ELF-1 (cell line): ENCODE data around the gene RBP5.
"Not testable (repeated sequence)": the region's sequence is repeated elsewhere in the genome, so short reads cannot be mapped to it uniquely, and the experiment has no call there.

Experiments used
- DNase-seq: peaks from one replicate; pipeline ENCODE4 v3.0.0-alpha.2; 2016; ENCODE audit warnings: low read depth, low spot score

RBP5 gene

DNA sequence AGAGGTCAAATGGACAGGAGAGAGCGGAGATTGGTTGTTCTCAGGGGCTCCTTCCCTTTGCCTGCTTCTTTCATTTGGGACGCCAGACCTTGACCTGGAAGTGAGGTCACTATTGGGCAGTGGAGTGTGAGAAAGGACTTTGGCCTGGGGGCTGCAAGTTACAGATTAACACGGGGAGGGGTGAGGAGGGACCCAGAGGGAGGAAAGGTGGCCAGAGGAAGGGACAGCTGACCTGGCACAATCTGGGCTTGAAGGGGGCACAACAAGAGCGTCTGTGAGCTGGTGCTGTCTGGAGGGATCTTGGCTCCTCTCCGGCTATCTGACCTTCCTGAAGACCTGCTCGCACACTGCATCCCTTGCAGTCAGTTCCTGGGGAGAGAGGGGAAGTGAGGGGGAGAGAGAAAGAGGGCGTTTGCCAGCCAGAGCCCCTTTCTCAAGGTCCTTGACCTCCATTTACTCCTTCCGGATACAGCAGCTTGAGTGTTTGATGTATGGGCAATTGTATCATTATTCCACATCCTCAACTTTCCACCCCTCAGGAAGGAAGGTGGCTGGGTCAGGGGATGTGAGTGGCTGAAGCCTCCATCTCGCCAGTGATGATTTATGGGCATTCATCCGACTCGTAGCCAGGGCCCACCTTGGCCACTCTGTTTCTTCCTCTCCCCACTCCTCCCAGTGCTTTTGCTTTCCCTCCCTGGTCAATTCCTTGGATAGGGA, 4.7 kb downstream of the RBP5 start:
- DNase-seq: no peak

DNA sequence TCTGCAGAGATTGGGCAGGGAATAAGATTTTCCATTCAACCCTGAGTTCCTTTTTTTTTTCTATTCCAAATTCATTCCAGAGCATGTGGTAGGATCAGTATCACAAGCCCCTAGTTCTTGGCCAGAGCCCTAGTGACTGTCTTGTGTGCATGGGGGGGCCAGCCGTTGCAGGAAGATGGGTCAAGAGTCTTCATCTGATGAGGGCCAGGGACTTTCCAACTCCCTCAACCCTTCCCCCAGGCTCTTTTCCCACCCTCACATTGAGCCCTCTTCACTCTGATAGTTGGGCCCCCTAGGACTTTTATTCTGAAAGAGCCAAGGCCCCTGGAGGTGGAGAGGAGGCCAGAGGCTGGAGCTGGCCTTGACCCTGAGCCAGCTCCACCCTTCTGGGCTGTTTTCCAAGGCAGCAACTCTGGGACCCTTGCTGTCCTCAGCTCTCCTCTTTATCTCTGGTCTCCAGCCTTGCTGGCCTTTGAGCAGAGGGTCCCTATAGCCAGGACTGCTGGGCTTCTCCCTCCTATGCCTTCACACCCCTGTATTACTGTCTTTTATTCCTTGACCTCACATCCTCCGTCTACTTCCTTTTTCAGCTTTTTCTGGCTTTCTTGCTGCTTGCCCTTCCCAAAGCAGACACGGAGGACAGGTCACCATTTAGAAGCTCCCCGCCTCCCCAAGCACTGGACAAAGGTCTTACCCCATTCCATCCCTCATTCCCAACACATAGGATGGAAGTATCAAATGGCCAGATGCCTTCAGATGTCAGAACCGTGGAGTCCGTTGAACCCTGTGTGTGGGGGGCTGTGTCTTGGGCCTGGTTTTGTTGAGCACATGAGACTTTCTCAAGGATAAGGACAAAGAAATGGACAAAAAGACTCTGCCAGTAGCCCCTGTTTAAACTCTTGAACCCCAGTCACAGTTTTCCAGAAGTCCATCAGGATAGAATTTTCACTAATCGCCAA, 5.6 kb downstream of the RBP5 start:
- no peak for DNase-seq

DNA sequence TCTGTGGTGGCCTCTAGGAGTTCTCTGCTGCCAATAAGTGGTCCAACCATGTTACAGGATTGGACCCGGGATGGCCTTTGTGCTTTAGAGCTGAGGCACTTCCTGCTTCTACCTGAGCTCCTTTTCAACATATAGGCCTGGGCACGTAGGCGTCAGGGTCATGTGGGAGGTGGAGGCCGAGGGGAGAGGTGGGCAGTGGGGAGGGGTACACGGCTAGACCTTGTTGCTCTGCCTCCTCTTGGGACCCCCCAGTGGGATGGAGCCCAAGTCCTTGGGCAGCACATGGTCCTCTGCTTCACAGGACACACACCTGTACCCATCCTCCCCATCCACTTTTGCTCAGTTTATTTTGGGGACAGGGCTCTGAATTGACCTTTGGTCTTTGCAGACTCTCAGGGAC, 7.4 kb downstream of the RBP5 start:
- no peak for DNase-seq

DNA sequence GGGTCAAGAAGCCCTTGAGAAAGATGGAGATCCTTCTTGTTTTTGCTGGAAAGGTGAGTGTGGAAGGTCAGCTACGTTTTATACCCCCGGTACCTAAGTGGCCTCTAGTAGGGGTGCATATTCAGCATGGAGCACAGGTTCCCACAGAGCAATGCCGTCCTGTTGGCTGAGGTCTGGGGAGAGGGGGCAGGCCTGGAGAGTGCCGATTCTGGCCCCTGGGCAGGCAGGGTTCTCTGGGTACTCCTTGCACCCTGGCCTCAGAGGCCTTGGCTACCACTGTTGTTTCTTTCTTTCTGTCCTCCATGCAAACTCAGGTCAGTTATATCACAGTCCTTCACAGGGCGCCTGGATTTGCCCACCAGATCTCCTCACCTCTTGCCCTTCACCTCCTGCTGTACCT, 8.5 kb downstream of the RBP5 start:
- no peak for DNase-seq

DNA sequence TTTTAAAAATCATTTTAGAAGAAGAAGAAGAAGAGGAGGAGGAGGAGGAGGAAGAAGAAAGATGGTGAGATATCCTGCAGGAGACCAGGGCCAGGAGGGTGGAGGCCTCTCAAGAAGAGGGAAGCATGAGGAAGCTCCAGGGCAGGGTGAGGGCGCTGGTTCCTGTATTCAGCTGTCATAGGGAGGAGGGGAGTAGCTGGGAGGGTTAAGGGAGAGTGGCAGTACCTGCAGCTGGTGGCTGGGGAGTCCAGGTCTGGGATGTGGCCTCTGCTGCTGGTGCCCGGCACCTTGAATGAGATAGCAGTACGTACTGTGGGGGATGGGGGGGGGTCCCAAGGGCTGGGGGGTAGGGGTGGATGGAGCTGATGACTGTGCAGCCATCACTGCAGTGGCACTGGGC, 9.8 kb downstream of the RBP5 start:
- no peak for DNase-seq

DNA sequence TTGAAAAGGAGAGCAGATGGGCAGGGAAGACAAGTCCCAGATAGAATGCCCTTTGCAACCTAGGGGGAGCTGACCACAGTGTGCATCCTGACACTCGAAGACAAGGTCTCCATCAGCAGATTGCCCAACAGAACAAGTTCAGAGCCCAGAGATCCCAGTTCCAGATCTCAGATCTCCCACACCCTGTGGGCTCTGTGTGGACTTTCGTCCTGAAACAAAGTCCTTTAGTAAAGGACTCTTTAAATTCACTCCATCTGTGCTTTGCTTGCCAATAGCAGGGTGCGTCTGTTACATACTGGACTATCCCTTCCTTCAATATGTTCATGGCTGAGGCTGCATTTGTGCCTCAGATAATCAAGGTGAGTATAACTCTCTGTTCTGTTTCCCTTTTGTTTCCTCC, 11.0 kb downstream of the RBP5 start:
- no peak for DNase-seq

DNA sequence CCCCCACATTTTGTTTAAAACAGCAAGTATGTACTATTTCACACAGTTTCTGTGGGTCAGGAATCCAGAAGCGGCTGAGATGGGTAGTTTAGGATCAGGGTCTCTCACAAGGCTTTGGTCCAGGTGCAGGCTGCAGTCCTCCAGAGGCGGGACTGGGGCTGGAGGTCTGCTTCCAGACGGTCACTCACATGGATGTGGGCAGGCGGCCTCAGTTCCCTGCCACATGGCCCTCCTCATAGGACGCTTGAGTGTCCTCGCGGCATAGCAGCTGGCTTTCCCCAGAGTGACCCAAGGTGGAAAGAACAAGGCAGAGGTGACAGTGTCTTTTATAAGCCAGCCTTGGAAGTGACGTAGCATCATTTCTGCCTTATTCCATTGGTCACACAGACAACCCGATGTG, 11.8 kb downstream of the RBP5 start:
- DNase-seq: no peak

DNA sequence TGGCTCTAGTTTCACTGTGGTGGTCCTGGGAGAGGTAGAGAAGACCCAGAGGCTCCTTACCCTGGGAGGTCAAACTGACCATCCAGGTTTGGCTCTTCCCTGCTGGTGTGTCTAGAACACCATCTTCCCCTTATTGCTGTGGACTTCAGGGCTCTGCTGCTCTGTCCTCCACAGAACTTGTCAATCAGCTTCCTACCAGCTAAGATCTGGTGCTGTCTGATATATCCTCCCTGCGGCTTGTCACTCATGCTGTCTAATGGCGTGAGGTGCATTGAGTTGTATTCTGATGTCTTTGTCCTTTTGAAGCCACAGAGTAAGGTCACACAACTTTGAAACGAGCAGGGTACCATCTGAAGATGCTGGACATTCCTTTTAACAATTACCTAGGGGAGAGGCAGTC, 12.5 kb downstream of the RBP5 start:
- no peak for DNase-seq

DNA sequence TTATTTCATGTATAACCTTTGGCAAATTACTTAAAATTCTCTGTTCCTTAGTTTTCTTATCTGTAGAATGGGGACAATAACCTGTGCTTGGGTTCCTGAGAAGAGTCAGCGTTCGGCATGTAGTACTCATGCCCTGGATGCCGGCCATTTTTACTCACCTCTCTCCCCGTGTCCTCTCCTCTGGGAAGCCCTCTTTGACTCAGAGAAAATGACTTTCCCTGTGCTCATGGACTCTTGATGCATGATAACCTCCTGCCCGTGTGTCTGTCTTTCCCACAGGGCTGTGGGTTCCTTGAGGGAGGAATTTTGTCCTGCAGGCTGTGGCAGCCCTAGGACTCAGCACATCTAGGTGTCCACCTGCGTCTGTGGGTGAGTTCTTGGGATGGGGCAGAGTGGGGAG, 13.8 kb downstream of the RBP5 start:
- DNase-seq: no peak

DNA sequence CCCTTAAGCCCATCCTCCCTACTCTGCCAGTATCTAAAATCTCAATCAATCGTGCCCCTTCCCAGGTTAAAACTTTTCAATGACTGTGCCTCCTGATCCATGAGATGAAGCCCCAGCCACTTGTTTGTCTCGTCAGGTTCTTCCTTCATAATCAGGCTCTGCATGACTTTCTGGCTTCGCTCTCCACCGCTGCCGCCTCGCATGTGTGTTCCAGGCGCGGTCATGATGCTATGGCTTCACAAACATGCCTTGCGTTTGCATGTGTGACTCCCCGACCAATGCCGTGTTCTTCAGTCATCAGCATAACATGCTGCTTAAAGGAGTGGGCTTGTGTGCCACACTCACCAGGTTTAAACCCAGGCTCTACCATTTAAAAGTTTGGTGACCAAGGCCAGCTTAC, 14.7 kb downstream of the RBP5 start:
- no peak for DNase-seq

DNA sequence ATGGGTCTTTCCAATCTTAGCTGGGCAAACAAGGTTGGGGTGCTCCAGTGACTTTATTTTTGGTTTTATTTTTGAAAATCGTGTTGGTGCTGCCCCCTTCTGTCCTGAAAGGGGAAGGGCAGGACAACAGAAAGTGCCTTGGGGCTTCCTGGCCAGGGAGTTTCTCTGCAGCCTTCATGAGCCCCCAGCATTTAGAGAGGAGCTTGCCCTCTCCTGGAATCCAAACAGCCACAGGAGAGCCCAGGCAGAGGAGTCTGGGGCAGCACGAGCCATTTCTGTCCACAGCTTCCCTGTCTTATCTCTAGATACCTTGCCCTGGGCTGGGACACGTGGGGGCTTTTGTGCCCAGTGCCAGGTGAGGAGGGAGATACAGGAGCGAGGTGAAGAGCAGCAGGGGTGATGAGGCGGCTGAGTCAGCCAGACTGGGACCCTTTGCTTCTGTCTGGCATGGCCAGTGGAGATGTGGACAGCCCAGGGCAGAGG, 15.3 kb downstream of the RBP5 start:
- peak; percentile 80 for DNase-seq

DNA sequence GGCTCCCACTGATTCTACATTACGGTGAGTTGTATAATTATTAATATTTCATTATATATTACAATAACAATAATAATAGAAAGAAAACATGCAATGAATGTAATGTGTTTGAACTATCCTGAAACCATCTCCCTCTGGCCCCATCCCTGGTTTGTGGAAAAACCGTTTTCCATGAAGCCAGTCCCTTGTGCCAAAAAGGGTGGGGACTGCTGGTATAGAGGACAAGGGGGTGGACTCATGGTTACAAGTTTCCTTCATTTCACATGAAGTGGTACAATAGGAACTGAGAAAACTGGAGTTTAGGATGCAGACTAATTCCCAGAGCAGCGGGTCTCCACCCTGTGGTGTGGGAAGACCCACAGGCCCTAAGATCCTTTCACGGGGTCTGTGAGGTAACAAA, 16.6 kb downstream of the RBP5 start:
- DNase-seq: no peak

DNA sequence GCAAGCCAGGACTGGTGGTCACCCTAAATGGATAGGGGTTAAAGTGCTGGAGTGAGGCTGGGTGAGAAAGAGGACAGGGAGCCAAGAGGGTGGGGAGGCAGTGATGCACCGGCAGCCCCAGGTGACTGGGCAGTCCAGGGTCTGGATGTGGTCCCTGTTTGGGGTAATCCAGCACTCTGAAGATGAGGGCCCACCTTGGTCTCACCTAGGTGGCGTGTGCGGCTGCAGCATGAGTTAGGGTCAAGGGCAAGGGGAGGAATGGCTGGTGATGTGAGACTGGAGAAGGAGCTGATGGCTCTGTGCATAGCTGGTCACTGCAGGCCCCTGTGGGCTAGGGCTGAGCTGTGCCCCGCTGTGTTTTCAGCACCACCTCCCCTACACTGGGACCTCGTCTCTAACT, 18.0 kb downstream of the RBP5 start:
- no peak for DNase-seq

DNA sequence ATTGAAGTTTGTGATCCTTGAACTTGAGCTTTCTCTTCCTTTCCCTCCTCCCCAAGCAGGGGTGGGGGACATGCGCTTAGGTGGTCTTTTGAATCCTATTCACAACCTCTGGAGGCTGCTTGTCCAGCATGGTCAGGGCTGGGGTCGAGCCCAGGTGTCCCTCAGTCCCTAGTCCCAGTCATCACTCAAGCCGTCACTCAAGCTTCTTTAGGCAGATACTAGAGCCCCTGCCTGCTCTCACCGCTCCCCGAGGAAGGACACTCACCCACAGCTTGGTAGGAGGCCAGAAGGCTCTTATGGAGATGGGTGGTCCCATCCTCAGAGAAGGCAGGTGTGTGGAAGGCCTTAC, 19.1 kb downstream of the RBP5 start:
- DNase-seq: no peak

DNA sequence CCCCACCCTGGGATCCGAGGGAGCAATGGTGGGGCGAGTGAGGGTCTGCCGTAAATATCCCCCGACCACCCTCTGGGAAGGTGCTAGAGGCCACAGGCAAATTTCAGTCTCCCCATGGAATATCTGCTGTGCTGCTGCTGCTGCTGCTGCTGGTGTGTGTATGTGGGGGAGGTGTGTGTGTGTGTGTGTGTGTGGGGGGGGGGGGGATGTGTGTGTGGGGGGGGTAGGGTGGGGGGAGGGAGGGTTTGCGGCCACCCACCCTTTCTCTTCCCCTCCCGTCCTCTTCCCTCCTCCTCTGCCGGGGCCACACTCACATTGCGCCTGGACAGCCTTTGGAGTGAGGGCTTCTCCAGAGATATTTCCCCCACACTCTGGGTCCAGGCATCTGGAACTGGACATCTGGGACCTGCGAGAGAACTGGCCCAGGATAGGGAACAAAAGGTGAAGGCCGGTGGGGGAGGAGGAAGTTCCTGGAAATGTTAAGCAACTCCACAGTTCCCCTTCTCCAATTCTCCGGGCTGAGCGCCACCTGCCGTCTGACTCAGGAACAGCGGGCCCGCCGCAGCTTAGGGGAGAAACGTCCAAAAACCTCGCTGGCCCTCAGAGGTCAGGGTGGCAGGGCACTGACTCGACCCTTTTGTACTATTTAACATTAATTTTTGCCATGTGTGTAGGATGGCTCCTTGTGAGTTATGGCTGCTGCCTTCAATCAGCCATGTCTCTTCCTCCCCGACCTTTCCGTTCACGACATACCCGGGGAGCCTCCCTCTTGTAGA, 19.7 kb downstream of the RBP5 start, which contains the start of gene C1RL:
Gene C1RL, minus strand, starts transcription at position 419 of the 776 bp plus-strand sequence. Its CDS starts 34 bp downstream, at position 385.
- DNase-seq: peak; percentile 92

DNA sequence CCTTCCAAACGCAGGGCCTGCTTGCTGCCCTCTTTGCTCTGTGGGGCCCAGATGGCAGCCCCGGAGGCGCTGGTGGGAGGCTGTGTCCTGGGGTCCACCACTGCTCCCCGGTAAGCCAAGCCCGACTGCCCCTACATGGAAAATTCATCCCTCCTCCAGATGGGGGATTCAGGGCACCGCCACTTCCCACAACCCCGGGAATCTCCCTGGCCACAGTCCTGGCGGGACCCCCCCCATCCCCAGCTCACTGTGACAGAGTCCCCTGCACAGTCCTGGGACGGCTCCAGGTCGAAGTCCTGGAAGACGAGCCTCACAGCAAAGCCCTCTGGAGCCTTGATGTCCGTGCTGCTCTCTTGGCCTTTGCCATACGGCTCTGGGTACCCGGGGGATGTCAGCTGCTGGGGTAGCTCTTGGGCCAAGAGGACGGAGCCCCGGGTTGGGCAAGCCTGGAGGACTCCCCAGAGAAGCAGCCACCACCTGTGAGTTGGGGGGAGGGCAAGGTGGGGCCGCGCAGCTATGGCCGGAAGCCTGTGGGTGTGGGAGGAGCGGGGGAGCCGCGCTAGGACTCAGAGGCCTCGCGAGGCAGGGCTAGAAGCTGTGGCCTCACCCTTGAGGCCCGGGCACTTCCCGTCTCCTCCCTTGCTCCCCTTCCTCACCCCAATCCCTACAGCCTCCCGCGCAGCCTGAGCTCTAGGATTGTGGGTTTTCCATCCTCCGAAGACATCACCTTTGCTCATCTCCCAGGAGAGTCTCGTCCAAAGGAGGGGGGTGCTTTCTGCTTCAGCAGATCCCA, 20.5 kb downstream of the RBP5 start:
- peak; percentile 52 for DNase-seq

DNA sequence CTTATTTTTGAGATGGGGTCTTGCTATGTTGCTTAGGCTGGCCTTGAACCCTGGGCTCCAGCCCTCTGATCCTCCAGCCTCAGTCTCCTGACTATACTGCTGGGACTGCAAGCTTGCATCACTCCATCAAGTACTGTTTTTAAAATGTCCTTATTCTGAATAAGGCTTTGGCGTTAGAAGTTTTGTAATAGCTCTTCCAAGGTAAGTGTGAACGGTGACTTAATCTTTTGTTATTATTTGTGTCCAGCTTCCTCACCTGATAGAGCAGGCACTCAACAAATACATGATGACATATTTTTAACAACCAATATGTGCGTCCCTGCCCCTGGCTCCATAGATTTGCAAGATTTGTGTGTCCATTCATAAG, 21.1 kb downstream of the RBP5 start:
- DNase-seq: no peak

DNA sequence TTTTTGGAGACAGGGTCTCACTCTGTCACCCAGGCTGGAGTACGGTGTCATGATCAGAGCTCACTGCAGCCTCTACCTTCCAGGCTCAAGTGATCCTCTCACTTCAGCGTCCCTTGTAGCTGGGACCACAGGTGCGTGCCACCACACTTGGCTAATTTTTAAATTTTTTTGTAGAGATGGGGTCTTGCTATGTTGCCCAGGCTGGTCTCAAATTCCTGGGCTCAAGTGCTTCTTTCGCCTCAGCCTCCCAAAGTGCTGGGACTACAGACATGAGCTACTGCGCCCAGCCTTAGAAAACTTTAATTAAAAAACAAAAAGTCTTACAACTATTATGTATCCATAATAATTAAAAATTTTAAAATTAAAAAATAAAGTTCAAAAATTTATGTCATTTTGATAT, 21.5 kb downstream of the RBP5 start:
- DNase-seq: not testable (repeated sequence)

DNA sequence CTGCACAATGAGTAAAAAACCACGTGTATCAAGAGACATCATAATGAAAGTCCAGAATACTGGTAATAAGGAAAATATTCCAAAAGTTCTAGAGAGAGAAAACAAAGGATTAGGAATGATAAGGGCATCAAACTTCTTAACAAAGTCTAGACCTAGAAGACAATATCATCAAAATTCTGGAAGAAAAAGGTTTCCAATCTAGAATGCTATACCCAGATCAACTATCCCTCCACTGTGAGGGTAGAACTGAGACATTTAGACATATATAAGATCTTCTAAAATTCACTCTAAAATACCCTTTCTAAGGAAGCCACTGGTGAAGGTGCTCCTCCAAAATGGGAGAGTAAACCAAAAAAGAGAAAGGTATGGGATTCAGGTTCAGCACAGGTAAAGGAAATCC, 22.6 kb downstream of the RBP5 start:
- DNase-seq: no peak

DNA sequence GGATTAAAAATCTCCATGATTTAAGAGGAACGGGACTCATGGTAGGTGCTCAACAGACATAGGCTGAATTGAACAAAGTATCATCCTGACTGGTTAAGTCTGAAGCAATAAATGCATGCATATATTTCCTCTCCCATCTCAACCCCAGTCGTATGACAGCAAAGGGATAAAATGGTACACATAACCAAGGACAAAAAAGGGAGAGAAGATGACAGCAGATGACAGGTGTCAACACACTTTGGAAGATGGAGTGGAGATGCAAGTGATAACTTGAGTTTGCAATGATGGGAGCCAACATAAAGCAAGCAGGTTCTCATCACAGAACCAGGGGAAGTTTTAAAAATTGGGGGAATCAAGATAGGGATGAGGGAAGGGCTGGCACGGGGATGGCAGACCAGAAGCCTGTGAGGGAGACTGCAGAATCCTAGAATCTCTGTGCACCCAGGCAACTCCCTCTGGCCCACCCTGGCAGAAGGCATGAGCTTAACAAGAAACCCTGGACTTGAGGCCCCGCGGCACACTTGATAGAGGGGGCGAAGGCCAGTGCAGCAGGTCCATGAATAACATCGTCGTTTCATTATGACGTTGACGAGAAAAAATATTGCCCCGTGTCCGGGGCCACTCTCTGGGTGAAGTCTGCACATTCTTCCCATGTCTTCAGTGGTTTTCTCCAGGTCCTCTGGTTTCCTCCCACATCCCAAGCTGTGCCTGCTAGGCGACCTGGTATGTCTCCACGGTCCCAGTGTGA, 24.7 kb downstream of the RBP5 start:
- DNase-seq: no peak

DNA sequence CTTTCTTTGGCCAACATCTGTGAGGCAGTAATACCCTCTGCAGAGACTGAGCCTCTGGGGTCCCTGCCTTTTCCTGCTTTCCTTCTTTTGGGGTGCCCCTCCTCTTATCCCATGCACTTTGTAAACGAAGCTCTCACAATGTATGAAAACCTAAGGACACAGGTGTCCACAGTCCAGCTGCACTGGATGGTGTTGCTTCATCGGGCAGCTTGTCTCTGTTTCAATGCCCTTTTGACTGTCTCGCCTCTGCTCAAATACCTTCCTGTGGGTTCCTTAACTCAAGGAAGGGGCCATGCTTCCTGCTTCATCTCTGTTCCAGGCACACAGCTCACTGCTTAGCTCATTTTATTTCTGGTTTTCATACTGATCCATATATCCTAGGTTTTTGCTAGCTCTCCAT, 26.1 kb downstream of the RBP5 start:
- DNase-seq: no peak
